GM18907 (cell line): ENCODE results near the gene CADM2.

Source experiments
- ATAC-seq: cut with Tn5 transposase; IDR thresholded peaks from one replicate; pipeline ENCODE4 v1.9.1; 2021; ENCODE audit warnings: mild to moderate bottlenecking, moderate library complexity; ENCODE audit not compliant: unreplicated experiment

The CADM2 gene

GRCh38 chr3:86087160-86087871 is 1128.5 kb downstream of the CADM2 start:
- ATAC-seq = no peak

DNA sequence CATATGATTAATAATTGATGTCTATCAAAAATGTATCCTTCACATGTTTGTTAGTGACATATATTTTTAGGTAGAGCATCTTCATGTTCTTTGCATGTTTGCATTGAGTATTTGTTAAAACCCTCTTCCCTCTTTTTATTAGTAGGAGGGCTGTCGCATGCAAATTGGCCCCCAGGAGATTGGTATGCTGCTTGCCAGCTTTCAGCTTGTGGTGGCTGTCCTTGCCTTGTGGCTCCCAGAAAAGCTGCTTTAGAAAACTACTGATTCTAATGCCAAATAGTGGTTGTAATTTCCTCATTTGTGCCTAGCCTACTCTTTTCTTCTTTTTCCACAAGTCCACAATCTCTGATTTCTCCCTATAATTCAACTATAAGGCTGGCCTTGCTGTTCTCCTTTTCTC is 1145.4 kb downstream of the CADM2 start:
- ATAC-seq = no peak

GRCh38 chr3:86109434-86109833 is 1150.6 kb downstream of the CADM2 start:
- ATAC-seq = no peak
